ENCODE measurements around the gene CHAC1. TPM values are rescaled to one million over a fixed set of nuclear protein-coding genes. Genes with fewer than 3 reads are reported as not detected.

CHAC1 gene
- total RNA-seq, 1 experiment from 2014 or later = 8.6 TPM

GRCh38 chr15:40918146-40918798, 35.0 kb upstream of the CHAC1 start:
- Histone ChIP-seq H3K79me2 (ENCODE audit: low read depth) (no peaks in the 10 kb centered on the region), H2AFZ (no peak overlapping the region), H3K4me1 (replicated peaks; ENCODE audit: insufficient read depth) (no peaks in the 10 kb centered on the region), H3K36me3 (ENCODE audit: low read depth) (no peaks in the 10 kb centered on the region), H3K9me2 (ENCODE audit: insufficient read depth) (no peaks in the 10 kb centered on the region), H3K27ac (no peak overlapping the region), H3K4me2 (no peak overlapping the region), H4K20me1 (ENCODE audit: insufficient read depth) (no peaks in the 10 kb centered on the region), H3K4me3 (no peak overlapping the region), H3K27me3 (ENCODE audit: insufficient read depth, low read depth) (no peaks in the 10 kb centered on the region), H3F3A (ENCODE audit: insufficient read depth, low read depth) (no peaks in the 10 kb centered on the region), H3K9me3 (ENCODE audit: insufficient read depth, low read depth) (no peaks in the 10 kb centered on the region)
- intact Hi-C loops (cut with micrococcal nuclease; ENCODE audit: unreplicated experiment) = no loop called here
- no peak for DNase-seq
- ChIA-PET POLR2A (ENCODE audit: unreplicated experiment) (no interaction called here), CTCF (interaction anchor here (0.5 to 0.7 kb wide), 2 partner anchors 60 to 223 kb away, joined by 3 to 6 read pairs; no protein-coding TSS in a partner anchor)
- TF ChIP-seq CTCF (conservative IDR thresholded peaks at IDR 0.05) = no peak
- no peak for TF ChIP-seq EZH2 (IDR thresholded peaks at IDR 0.05; ENCODE audit: low read depth)
- no TSS peak for BruUV-seq (replicated peaks)

GRCh38 chr15:40918799-40919392, 34.4 kb upstream of the CHAC1 start:
- ChIA-PET CTCF (interaction anchor here (0.5 kb wide), 1 partner anchor 222 kb away, joined by 6 read pairs; no protein-coding TSS in a partner anchor), POLR2A (ENCODE audit: unreplicated experiment) (no interaction called here)
- H3K36me3 ChIP-seq (ENCODE audit: low read depth) = no peaks in the 10 kb centered on the region
- no peak overlapping the region for H3K4me2 ChIP-seq
- no peaks in the 10 kb centered on the region for H3K27me3 ChIP-seq (ENCODE audit: insufficient read depth, low read depth)
- H3K9me2 ChIP-seq (ENCODE audit: insufficient read depth) = no peaks in the 10 kb centered on the region
- no peak overlapping the region for H3K4me3 ChIP-seq
- H3K79me2 ChIP-seq (ENCODE audit: low read depth) = no peaks in the 10 kb centered on the region
- H4K20me1 ChIP-seq (ENCODE audit: insufficient read depth) = no peaks in the 10 kb centered on the region
- DNase-seq = no peak
- BruUV-seq (replicated peaks) = no TSS peak
- H2AFZ ChIP-seq = no peak overlapping the region
- intact Hi-C loops (cut with micrococcal nuclease; ENCODE audit: unreplicated experiment) = no loop called here
- H3F3A ChIP-seq (ENCODE audit: insufficient read depth, low read depth) = no peaks in the 10 kb centered on the region
- TF ChIP-seq EZH2 (IDR thresholded peaks at IDR 0.05; ENCODE audit: low read depth) (no peak), CTCF (conservative IDR thresholded peaks at IDR 0.05) (no peak)
- H3K27ac ChIP-seq = no peak overlapping the region
- H3K9me3 ChIP-seq (ENCODE audit: insufficient read depth, low read depth) = no peaks in the 10 kb centered on the region
- no peaks in the 10 kb centered on the region for H3K4me1 ChIP-seq (replicated peaks; ENCODE audit: insufficient read depth)

DNA sequence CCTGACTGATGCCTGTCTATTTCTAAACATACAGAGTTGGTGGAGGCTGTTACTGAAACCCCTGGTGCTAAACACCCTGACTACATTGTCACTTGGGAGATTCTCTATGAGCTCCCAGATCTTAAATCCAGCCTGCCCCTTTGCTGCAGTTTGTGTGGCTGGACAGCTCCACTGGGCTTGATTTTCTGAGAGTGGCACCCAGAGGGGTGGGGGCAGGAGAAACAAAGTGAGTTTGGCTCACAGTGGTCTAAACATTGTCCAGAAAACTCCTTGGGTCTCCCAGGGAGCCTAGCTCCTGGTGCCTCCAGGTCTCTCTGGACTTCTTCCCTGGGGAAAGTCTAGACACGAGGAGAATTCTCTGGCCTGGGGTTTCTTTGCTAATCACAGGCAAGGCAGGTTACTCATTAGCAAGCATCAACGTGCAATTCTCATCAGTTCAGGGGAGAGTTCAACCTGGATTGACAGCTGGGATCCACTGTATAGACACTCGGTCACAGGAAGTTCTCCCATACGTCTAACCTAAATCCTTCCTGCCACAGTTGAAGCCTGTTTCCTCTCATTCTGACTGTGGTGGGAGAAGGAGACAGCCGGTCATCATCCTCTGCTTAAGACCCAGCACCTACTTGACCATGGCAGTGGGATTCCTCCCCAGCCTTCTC, 31.2 kb upstream of the CHAC1 start:
- TF ChIP-seq EZH2 (IDR thresholded peaks at IDR 0.05; ENCODE audit: low read depth) = no peak
- TF ChIP-seq CTCF (conservative IDR thresholded peaks at IDR 0.05) = no peak
- Histone ChIP-seq H3K27me3 (ENCODE audit: insufficient read depth, low read depth) (peaks cover 11% of the 10 kb centered on the region), H3K9me3 (ENCODE audit: insufficient read depth, low read depth) (no peaks in the 10 kb centered on the region), H3K4me1 (replicated peaks; ENCODE audit: insufficient read depth) (0 out of 2 replicates have a peak, but pooled peaks cover 6% of the 10 kb centered on the region), H3K4me3 (no peak overlapping the region), H3F3A (ENCODE audit: insufficient read depth, low read depth) (peaks cover 2% of the 10 kb centered on the region; the same call in 1 of the 2 replicates), H4K20me1 (ENCODE audit: insufficient read depth) (no peaks in the 10 kb centered on the region), H3K4me2 (no peak overlapping the region), H3K27ac (no peak overlapping the region), H3K36me3 (ENCODE audit: low read depth) (no peaks in the 10 kb centered on the region), H3K79me2 (ENCODE audit: low read depth) (no peaks in the 10 kb centered on the region), H2AFZ (no peak overlapping the region), H3K9me2 (ENCODE audit: insufficient read depth) (no peaks in the 10 kb centered on the region)
- BruUV-seq (replicated peaks) = no TSS peak
- no peak for DNase-seq
- POLR2A ChIA-PET (ENCODE audit: unreplicated experiment) = interaction anchor here (0.6 to 0.7 kb wide), 2 partner anchors 184 to 206 kb away, joined by 4 read pairs; no protein-coding TSS in a partner anchor
- intact Hi-C loops (cut with micrococcal nuclease; ENCODE audit: unreplicated experiment) = no loop called here
- CTCF ChIA-PET = no interaction called here

All from PC-9 (cell line).